SJCRH30 (cell line): ENCODE results near the gene CHPF. TPM values are rescaled to one million over a fixed set of nuclear protein-coding genes. Genes with fewer than 3 reads are reported as not detected.

Experiments used
- total RNA-seq: library from RNA; depleted of rRNA; stranded (reverse); fragments of >200 nt; shearing (Covaris generic); gene quantifications from 2 replicates; pipeline ENCODE4 v1.2.3, GENCODE V29; 2014; rRNA removed

CHPF gene
- total RNA-seq, 1 experiment from 2014 or later = 41.8 TPM

Other genes starting within 250 kb of the CHPF start
- gene PTPRN, start 234.4 kb downstream of the CHPF start, total RNA-seq = not detected in 2 replicates
- gene RESP18, start 211.1 kb downstream of the CHPF start, total RNA-seq = not detected in 2 replicates
- 29.5 and 33.1 TPM in 2 replicates for gene DNPEP, start 155.9 kb downstream of the CHPF start, total RNA-seq
- 331 and 376 TPM in 2 replicates for gene DES, start 125.4 kb downstream of the CHPF start, total RNA-seq
- gene SPEG, start 109.0 kb downstream of the CHPF start, total RNA-seq = 21.3 and 26.2 TPM in 2 replicates
- 21.9 and 22.1 TPM in 2 replicates for gene GMPPA, start 44.9 kb downstream of the CHPF start, total RNA-seq
- 0.46 and 0.67 TPM in 2 replicates for gene ASIC4, start 29.3 kb downstream of the CHPF start, total RNA-seq
- 8.1 and 8.2 TPM in 2 replicates for gene TMEM198, start 219 bp upstream of the CHPF start, total RNA-seq
- 67.8 and 71.6 TPM in 2 replicates for gene OBSL1, start 27.7 kb upstream of the CHPF start, total RNA-seq
- gene INHA, start 28.5 kb upstream of the CHPF start, total RNA-seq = 0.65 and 1.4 TPM in 2 replicates
- 11.0 and 20.2 TPM in 2 replicates for gene STK11IP, start 54.0 kb upstream of the CHPF start, total RNA-seq
- 0.76 and 1.3 TPM in 2 replicates for gene SLC4A3, start 83.8 kb upstream of the CHPF start, total RNA-seq